Lung (tissue), 12 donors: ENCODE measurements around the gene MET. TPM values are rescaled to one million over a fixed set of nuclear protein-coding genes. Genes with fewer than 3 reads are reported as not detected.

ENCODE experiments used
- ATAC-seq: fragments of 200-7000 bp; cut with Tn5 transposase; one replicate; pipeline ENCODE4 v1.9.1; 2020; ENCODE audit warnings: moderate number of reproducible peaks; ENCODE audit not compliant: insufficient read depth, low FRiP score
- DNase-seq, 3 donors: peaks; one replicate each; pipeline ENCODE4 v3.0.0-alpha.2; 2013 to 2017
- H3K27ac ChIP-seq, 2 donors: one replicate each; pipeline ENCODE4 v1.5.1; 2013; ENCODE audit warnings: mild to moderate bottlenecking in 2 of 2, moderate library complexity in 2 of 2, control low read depth in 1 of 2, inconsistent platforms in 1 of 2, low read depth in 1 of 2, low read length in 1 of 2
- H3K27me3 ChIP-seq, 3 donors: one replicate each; pipeline ENCODE4 v1.5.1; 2013; ENCODE audit warnings: low read length in 2 of 3; ENCODE audit not compliant: control insufficient read depth in 3 of 3, insufficient read depth in 3 of 3
- H3K36me3 ChIP-seq, 4 donors: one replicate each; pipeline ENCODE4 v1.5.1; 2013; ENCODE audit warnings: low read length in 4 of 4, mild to moderate bottlenecking in 1 of 4, moderate library complexity in 1 of 4; ENCODE audit not compliant: control insufficient read depth in 4 of 4, insufficient read depth in 4 of 4
- H3K4me1 ChIP-seq, 5 donors: one replicate each; pipeline ENCODE4 v1.5.1; 2013; ENCODE audit warnings: low read length in 5 of 5, mild to moderate bottlenecking in 2 of 5, moderate library complexity in 1 of 5; ENCODE audit not compliant: control insufficient read depth in 5 of 5, insufficient read depth in 5 of 5
- H3K4me3 ChIP-seq: one replicate; pipeline ENCODE4 v1.5.1; 2013; ENCODE audit warnings: mild to moderate bottlenecking, control low read depth, moderate library complexity
- H3K9ac ChIP-seq, 2 donors: one replicate each; pipeline ENCODE4 v1.5.1; 2013; ENCODE audit warnings: low read length in 2 of 2, control low read depth in 1 of 2; ENCODE audit not compliant: insufficient read depth in 1 of 2
- H3K9me3 ChIP-seq, 4 donors: one replicate each; pipeline ENCODE4 v1.5.1; 2013; ENCODE audit warnings: low read length in 3 of 4, mild to moderate bottlenecking in 1 of 4, moderate library complexity in 1 of 4; ENCODE audit not compliant: control insufficient read depth in 4 of 4, insufficient read depth in 3 of 4
- WGBS, 2 donors: extraction: QIAGEN DNeasy Blood & Tissue Kit; methylation state at CpG; one replicate each; pipeline ENCODE4 v1.1.7; 2013; 5-methylcytosine and 5-hydroxymethylcytosine counted together
- polyA plus RNA-seq, 2 donors: library from polyadenylated mRNA; stranded (reverse); fragments of 200-250 nt; gene quantifications; one replicate each; pipeline ENCODE4 v1.2.1, GENCODE V29; 2013
- total RNA-seq, 2 donors: library from RNA; depleted of rRNA in 1 of 2; stranded (reverse); fragments of >200 nt in 1 of 2; gene quantifications; one replicate each; pipeline ENCODE4 v1.2.1, GENCODE V29; 2014 to 2021
- TF ChIP-seq, protein P1 (sequence below): IDR thresholded peaks from 2 replicates; pipeline ENCODE4 v1.5.1; 2012; ENCODE audit warnings: mild to moderate bottlenecking; ENCODE audit errors: control extremely low read depth, extremely low read depth
- donor health status: control.
- donor health status: control.
- donor health status: Bipolar disorder and iron deficiency.
- donor health status: healthy.
- donor health status: DM: yes; HTN: yes; CAD: no.

Gene MET
- total and polyA plus RNA-seq, 4 donors: 16.3 to 106 (median 41.5) TPM

- no peak overlapping the region for H3K4me3 ChIP-seq
- no peak for DNase-seq
- TF ChIP-seq, protein P1, sequence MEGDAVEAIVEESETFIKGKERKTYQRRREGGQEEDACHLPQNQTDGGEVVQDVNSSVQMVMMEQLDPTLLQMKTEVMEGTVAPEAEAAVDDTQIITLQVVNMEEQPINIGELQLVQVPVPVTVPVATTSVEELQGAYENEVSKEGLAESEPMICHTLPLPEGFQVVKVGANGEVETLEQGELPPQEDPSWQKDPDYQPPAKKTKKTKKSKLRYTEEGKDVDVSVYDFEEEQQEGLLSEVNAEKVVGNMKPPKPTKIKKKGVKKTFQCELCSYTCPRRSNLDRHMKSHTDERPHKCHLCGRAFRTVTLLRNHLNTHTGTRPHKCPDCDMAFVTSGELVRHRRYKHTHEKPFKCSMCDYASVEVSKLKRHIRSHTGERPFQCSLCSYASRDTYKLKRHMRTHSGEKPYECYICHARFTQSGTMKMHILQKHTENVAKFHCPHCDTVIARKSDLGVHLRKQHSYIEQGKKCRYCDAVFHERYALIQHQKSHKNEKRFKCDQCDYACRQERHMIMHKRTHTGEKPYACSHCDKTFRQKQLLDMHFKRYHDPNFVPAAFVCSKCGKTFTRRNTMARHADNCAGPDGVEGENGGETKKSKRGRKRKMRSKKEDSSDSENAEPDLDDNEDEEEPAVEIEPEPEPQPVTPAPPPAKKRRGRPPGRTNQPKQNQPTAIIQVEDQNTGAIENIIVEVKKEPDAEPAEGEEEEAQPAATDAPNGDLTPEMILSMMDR: no peak
- H3K36me3 ChIP-seq: no peaks in the 10 kb centered on the region
- H3K4me1 ChIP-seq: peaks cover 0 to 43% (median 11%) of the 10 kb centered on the region in 5 donors
- no peak for ATAC-seq
- no peak overlapping the region for H3K27ac ChIP-seq
- no peaks in the 10 kb centered on the region for H3K9me3 ChIP-seq
- H3K27me3 ChIP-seq: no peaks in the 10 kb centered on the region
- no peak overlapping the region for H3K9ac ChIP-seq
- 93 to 95% methylated on average over 3 of the region's 3 CpGs for WGBS, 2 donors
Measured at GRCh38 chr7:116804471-116804870, 132.5 kb downstream of the MET start.

DNA sequence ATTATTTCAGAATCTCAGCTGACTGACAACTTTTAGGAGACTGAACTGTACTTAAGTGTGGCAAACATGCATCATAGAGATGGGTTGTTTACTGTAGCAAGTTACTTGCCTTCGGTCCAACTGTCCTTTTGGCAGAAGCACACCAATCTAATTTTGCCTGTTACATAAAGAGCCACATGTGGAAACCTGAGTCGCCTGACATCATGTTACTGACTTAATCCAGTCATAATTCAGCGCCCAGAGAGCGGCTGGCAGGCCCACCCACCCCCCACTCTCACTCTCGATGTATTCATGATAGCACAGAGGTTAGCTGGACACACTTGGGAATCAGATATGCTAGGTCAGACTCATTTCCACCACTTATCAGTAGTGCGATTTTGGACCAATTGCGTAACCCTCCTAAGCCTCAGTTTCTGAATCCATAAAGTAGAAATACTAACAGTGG is 133.1 kb downstream of the MET start:
- H3K4me3 ChIP-seq: no peak overlapping the region
- TF ChIP-seq, protein P1: no peak
- ATAC-seq (no peak), DNase-seq (peak; percentile 57 to 92 (median 86))
- H3K27me3 ChIP-seq: no peaks in the 10 kb centered on the region
- H3K9ac ChIP-seq: peak overlapping the region in 1 of 2 donors; percentile 72
- WGBS, 2 donors: 55 to 77% methylated on average over 7 of the region's 7 CpGs
- H3K4me1 ChIP-seq: peaks cover 0 to 48% (median 11%) of the 10 kb centered on the region in 5 donors
- H3K9me3 ChIP-seq: no peaks in the 10 kb centered on the region
- no peak overlapping the region for H3K27ac ChIP-seq
- H3K36me3 ChIP-seq: no peaks in the 10 kb centered on the region

GRCh38 chr7:116806046-116806944 is 134.3 kb downstream of the MET start:
- Histone ChIP-seq H3K4me1 (peaks cover 0 to 53% (median 11%) of the 10 kb centered on the region in 5 donors), H3K9me3 (no peaks in the 10 kb centered on the region), H3K27me3 (no peaks in the 10 kb centered on the region), H3K27ac (no peak overlapping the region), H3K9ac (peak overlapping the region in 1 of 2 donors; percentile 60), H3K4me3 (no peak overlapping the region), H3K36me3 (no peaks in the 10 kb centered on the region)
- 78 to 83% methylated on average over 7 of the region's 7 CpGs for WGBS, 2 donors
- TF ChIP-seq, protein P1: no peak
- DNase-seq: peak; percentile 62 to 84 (median 82)
- ATAC-seq: no peak
